Lung (tissue), 12 donors: Measurements from ENCODE around the gene ENTPD1. TPM values are rescaled to one million over a fixed set of nuclear protein-coding genes. Genes with fewer than 3 reads are reported as not detected.
"Not testable (repeated sequence)": the region's sequence is repeated elsewhere in the genome, so short reads cannot be mapped to it uniquely, and the experiment has no call there.

Experiments used
- ATAC-seq: fragments of 200-7000 bp; cut with Tn5 transposase; one replicate; pipeline ENCODE4 v1.9.1; 2020; ENCODE audit warnings: moderate number of reproducible peaks; ENCODE audit not compliant: insufficient read depth, low FRiP score
- DNase-seq, 3 donors: peaks; one replicate each; pipeline ENCODE4 v3.0.0-alpha.2; 2013 to 2017
- H3K27ac ChIP-seq, 2 donors: one replicate each; pipeline ENCODE4 v1.5.1; 2013; ENCODE audit warnings: mild to moderate bottlenecking in 2 of 2, moderate library complexity in 2 of 2, control low read depth in 1 of 2, inconsistent platforms in 1 of 2, low read depth in 1 of 2, low read length in 1 of 2
- H3K27me3 ChIP-seq, 3 donors: one replicate each; pipeline ENCODE4 v1.5.1; 2013; ENCODE audit warnings: low read length in 2 of 3; ENCODE audit not compliant: control insufficient read depth in 3 of 3, insufficient read depth in 3 of 3
- H3K36me3 ChIP-seq, 4 donors: one replicate each; pipeline ENCODE4 v1.5.1; 2013; ENCODE audit warnings: low read length in 4 of 4, mild to moderate bottlenecking in 1 of 4, moderate library complexity in 1 of 4; ENCODE audit not compliant: control insufficient read depth in 4 of 4, insufficient read depth in 4 of 4
- H3K4me1 ChIP-seq, 5 donors: one replicate each; pipeline ENCODE4 v1.5.1; 2013; ENCODE audit warnings: low read length in 5 of 5, mild to moderate bottlenecking in 2 of 5, moderate library complexity in 1 of 5; ENCODE audit not compliant: control insufficient read depth in 5 of 5, insufficient read depth in 5 of 5
- H3K4me3 ChIP-seq: one replicate; pipeline ENCODE4 v1.5.1; 2013; ENCODE audit warnings: mild to moderate bottlenecking, control low read depth, moderate library complexity
- H3K9ac ChIP-seq, 2 donors: one replicate each; pipeline ENCODE4 v1.5.1; 2013; ENCODE audit warnings: low read length in 2 of 2, control low read depth in 1 of 2; ENCODE audit not compliant: insufficient read depth in 1 of 2
- H3K9me3 ChIP-seq, 4 donors: one replicate each; pipeline ENCODE4 v1.5.1; 2013; ENCODE audit warnings: low read length in 3 of 4, mild to moderate bottlenecking in 1 of 4, moderate library complexity in 1 of 4; ENCODE audit not compliant: control insufficient read depth in 4 of 4, insufficient read depth in 3 of 4
- CTCF ChIP-seq: IDR thresholded peaks from 2 replicates; pipeline ENCODE4 v1.5.1; 2012; ENCODE audit warnings: mild to moderate bottlenecking; ENCODE audit errors: control extremely low read depth, extremely low read depth
- WGBS, 2 donors: extraction: QIAGEN DNeasy Blood & Tissue Kit; methylation state at CpG; one replicate each; pipeline ENCODE4 v1.1.7; 2013; 5-methylcytosine and 5-hydroxymethylcytosine counted together
- polyA plus RNA-seq, 2 donors: library from polyadenylated mRNA; stranded (reverse); fragments of 200-250 nt; gene quantifications; one replicate each; pipeline ENCODE4 v1.2.1, GENCODE V29; 2013
- total RNA-seq, 2 donors: library from RNA; depleted of rRNA in 1 of 2; stranded (reverse); fragments of >200 nt in 1 of 2; gene quantifications; one replicate each; pipeline ENCODE4 v1.2.1, GENCODE V29; 2014 to 2021
- donor health status: control.
- donor health status: control.
- donor health status: Bipolar disorder and iron deficiency.
- donor health status: healthy.
- donor health status: DM: yes; HTN: yes; CAD: no.

The ENTPD1 gene
- total and polyA plus RNA-seq, 4 donors: 5.5 to 46.6 (median 18.2) TPM

GRCh38 chr10:95770084-95770720, 14.2 kb downstream of the ENTPD1 start:
- H3K4me1 ChIP-seq: no peaks in the 10 kb centered on the region
- TF ChIP-seq CTCF: no peak
- H3K4me3 ChIP-seq: no peak overlapping the region
- H3K9me3 ChIP-seq: no peaks in the 10 kb centered on the region
- WGBS, 2 donors: 84 to 91% methylated on average over 4 of the region's 4 CpGs
- no peak overlapping the region for H3K27ac ChIP-seq
- no peaks in the 10 kb centered on the region for H3K36me3 ChIP-seq
- no peak for DNase-seq
- no peak for ATAC-seq
- no peak overlapping the region for H3K9ac ChIP-seq
- no peaks in the 10 kb centered on the region for H3K27me3 ChIP-seq

DNA sequence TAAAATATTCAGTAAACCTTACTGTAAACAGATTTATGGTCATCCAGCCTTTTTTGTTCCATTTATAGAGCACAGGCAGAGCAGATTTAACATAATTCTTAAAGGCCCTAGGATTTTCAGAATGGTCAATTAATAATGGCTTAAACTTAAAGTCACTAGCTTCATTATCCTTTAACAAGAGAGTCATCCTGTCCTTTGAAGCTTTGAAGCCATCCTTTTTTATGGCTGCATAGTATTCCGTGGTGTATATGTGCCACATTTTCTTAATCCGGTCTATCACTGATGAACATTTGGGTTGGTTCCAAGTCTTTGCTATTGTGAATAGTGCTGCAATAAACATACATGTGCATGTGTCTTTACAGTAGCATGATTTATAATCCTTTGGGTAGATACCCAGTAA, 17.5 kb downstream of the ENTPD1 start:
- not testable (repeated sequence) for ATAC-seq, H3K9me3 ChIP-seq, H3K9ac ChIP-seq, DNase-seq, H3K4me3 ChIP-seq, H3K4me1 ChIP-seq, H3K36me3 ChIP-seq, H3K27me3 ChIP-seq, H3K27ac ChIP-seq
- 52 to 94% methylated on average over 2 of the region's 2 CpGs for whole genome bisulfite sequencing, 2 donors

- ATAC-seq, DNase-seq: not testable (repeated sequence)
- 92 to 95% methylated on average over 8 of the region's 8 CpGs for WGBS, 2 donors
These were observed 21.7 kb downstream of the ENTPD1 start for GRCh38 chr10:95777638-95778037.

GRCh38 chr10:95782318-95782717, 26.4 kb downstream of the ENTPD1 start:
- DNase-seq (no peak), ATAC-seq (no peak)
- WGBS, 2 donors: 28 to 71% methylated on average over 2 of the region's 2 CpGs
- Histone ChIP-seq H3K4me3 (no peak overlapping the region), H3K36me3 (no peaks in the 10 kb centered on the region), H3K27ac (no peak overlapping the region), H3K27me3 (no peaks in the 10 kb centered on the region), H3K4me1 (peaks cover 0 to 4% (median 0%) of the 10 kb centered on the region in 5 donors), H3K9me3 (peaks cover 0 to 8% (median 0%) of the 10 kb centered on the region in 4 donors), H3K9ac (no peak overlapping the region)
- TF ChIP-seq CTCF: no peak

More at GRCh38 chr10:95777638-95778037, 21.7 kb downstream of the ENTPD1 start:
- not testable (repeated sequence) for H3K9ac ChIP-seq, H3K4me3 ChIP-seq, H3K4me1 ChIP-seq, H3K27me3 ChIP-seq, H3K27ac ChIP-seq, H3K9me3 ChIP-seq, H3K36me3 ChIP-seq
